KMS-11 (cell line): ENCODE results near the gene MYO15A.

Experiments
- H2AFZ ChIP-seq: fragments of 200-600 bp; sonication (generic); 2 replicates; pipeline ENCODE4 v1.6.1; 2016; ENCODE audit warnings: antibody characterized with exemption, mixed run types, low read depth
- H3K27ac ChIP-seq: fragments of 200-600 bp; sonication (generic); 2 replicates; pipeline ENCODE4 v1.6.1; 2016; ENCODE audit warnings: mild to moderate bottlenecking, mixed run types
- H3K27me3 ChIP-seq: fragments of 200-600 bp; sonication (generic); 2 replicates; pipeline ENCODE4 v1.6.1; 2017; ENCODE audit warnings: mild to moderate bottlenecking, low read depth, mixed run types, moderate library complexity; ENCODE audit not compliant: insufficient read depth
- H3K36me3 ChIP-seq: fragments of 200-600 bp; sonication (generic); 2 replicates; pipeline ENCODE4 v1.6.1; 2017; ENCODE audit warnings: mild to moderate bottlenecking, mixed run types; ENCODE audit not compliant: insufficient read depth
- H3K4me1 ChIP-seq: fragments of 200-600 bp; sonication (generic); 2 replicates; pipeline ENCODE4 v1.6.1; 2016; ENCODE audit warnings: mild to moderate bottlenecking, low read depth, mixed run types; ENCODE audit not compliant: poor library complexity, severe bottlenecking
- H3K4me2 ChIP-seq: fragments of 200-600 bp; sonication (generic); 2 replicates; pipeline ENCODE4 v1.7.0; 2016; ENCODE audit warnings: mild to moderate bottlenecking, mixed run types
- H3K4me3 ChIP-seq: fragments of 200-600 bp; sonication (generic); IDR thresholded peaks from 2 replicates; pipeline ENCODE4 v1.6.1; 2017; ENCODE audit warnings: low read depth, low read length, mixed read lengths; ENCODE audit not compliant: insufficient read depth
- H3K79me2 ChIP-seq: fragments of 200-600 bp; sonication (generic); 2 replicates; pipeline ENCODE4 v1.6.1; 2016; ENCODE audit warnings: low read depth, mixed run types; ENCODE audit not compliant: insufficient read depth
- H3K9ac ChIP-seq: fragments of 200-600 bp; sonication (generic); 2 replicates; pipeline ENCODE4 v1.6.1; 2016; ENCODE audit warnings: mild to moderate bottlenecking, mixed run types
- H4K20me1 ChIP-seq: fragments of 200-600 bp; sonication (generic); 2 replicates; pipeline ENCODE4 v1.6.1; 2016; ENCODE audit warnings: mild to moderate bottlenecking, mixed run types; ENCODE audit not compliant: insufficient read depth
- TF ChIP-seq, protein P1 (sequence below): fragments of 200-600 bp; sonication (generic); conservative IDR thresholded peaks from 2 replicates; pipeline ENCODE4 v1.6.1; 2017; ENCODE audit warnings: low read depth, mild to moderate bottlenecking, antibody characterized with exemption, low read length, moderate library complexity, mixed read lengths

The MYO15A gene

GRCh38 chr17:18136357-18136756 is 27.8 kb downstream of the MYO15A start:
- Histone ChIP-seq H3K27ac (no peak overlapping the region), H4K20me1 (no peaks in the 10 kb centered on the region), H3K9ac (no peak overlapping the region), H2AFZ (no peak overlapping the region), H3K27me3 (no peaks in the 10 kb centered on the region), H3K36me3 (no peaks in the 10 kb centered on the region), H3K4me1 (no peaks in the 10 kb centered on the region), H3K79me2 (no peaks in the 10 kb centered on the region), H3K4me3 (no peak overlapping the region), H3K4me2 (no peak overlapping the region)
- TF ChIP-seq, protein P1, sequence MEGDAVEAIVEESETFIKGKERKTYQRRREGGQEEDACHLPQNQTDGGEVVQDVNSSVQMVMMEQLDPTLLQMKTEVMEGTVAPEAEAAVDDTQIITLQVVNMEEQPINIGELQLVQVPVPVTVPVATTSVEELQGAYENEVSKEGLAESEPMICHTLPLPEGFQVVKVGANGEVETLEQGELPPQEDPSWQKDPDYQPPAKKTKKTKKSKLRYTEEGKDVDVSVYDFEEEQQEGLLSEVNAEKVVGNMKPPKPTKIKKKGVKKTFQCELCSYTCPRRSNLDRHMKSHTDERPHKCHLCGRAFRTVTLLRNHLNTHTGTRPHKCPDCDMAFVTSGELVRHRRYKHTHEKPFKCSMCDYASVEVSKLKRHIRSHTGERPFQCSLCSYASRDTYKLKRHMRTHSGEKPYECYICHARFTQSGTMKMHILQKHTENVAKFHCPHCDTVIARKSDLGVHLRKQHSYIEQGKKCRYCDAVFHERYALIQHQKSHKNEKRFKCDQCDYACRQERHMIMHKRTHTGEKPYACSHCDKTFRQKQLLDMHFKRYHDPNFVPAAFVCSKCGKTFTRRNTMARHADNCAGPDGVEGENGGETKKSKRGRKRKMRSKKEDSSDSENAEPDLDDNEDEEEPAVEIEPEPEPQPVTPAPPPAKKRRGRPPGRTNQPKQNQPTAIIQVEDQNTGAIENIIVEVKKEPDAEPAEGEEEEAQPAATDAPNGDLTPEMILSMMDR = no peak

DNA sequence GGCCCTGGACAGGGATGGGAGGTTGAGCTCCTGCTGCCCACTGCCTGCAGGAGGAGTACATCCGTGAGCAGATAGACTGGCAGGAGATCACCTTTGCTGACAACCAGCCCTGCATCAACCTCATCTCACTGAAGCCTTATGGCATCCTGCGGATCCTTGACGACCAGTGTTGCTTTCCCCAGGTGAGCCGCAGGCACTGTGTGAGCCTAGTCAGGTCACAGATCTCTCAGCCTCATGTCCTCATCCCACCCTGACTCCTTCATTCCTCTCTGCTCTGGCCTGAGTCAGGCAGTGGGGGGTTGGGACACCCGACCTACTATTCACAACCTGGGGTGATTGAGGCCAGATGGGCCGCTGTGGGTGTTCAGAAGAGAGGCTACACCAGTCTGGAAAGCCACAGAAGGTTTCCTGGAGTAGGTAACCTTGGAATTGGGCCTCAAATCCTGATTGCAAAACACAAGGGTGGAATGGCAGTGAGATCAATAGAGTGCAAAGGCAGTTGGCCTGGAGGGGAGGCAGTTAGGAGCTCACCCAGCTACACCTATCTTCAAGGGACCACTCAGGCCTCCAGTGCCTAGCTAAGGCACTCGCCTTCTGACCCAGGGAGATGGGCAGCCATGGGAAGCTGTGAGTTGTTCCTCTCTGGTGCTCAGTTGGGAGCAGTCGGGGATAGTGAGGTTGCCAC is 29.7 kb downstream of the MYO15A start:
- no peak overlapping the region for H3K4me3 ChIP-seq
- no peak overlapping the region for H3K9ac ChIP-seq
- H3K4me2 ChIP-seq = no peak overlapping the region
- no peak overlapping the region for H3K27ac ChIP-seq
- H2AFZ ChIP-seq = no peak overlapping the region
- no peaks in the 10 kb centered on the region for H3K79me2 ChIP-seq
- H4K20me1 ChIP-seq = no peaks in the 10 kb centered on the region
- TF ChIP-seq, protein P1 = no peak
- no peaks in the 10 kb centered on the region for H3K27me3 ChIP-seq
- no peaks in the 10 kb centered on the region for H3K36me3 ChIP-seq
- no peaks in the 10 kb centered on the region for H3K4me1 ChIP-seq

DNA sequence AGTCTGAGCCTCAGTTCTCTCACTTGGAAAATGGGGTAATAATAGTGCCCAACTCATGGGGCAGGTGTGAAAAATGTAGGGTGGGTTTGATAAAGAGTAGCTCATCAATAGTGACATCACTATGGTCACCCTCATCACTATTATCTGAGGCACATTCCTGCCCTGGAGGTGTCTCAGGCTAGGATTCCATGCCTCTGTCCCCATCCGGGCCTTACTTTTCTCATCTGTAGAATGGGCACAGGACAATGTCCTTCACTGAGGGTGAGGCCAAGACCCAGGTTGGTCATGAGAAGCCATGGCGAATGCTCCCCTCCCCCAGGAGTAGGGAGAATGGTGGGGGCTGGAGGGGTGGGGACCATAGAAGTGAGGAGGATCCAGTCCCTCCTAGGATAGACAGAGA is 30.5 kb downstream of the MYO15A start:
- Histone ChIP-seq H3K36me3 (no peaks in the 10 kb centered on the region), H3K27ac (no peak overlapping the region), H3K4me1 (no peaks in the 10 kb centered on the region), H3K27me3 (no peaks in the 10 kb centered on the region), H4K20me1 (no peaks in the 10 kb centered on the region), H3K4me3 (no peak overlapping the region), H2AFZ (no peak overlapping the region), H3K79me2 (no peaks in the 10 kb centered on the region), H3K4me2 (no peak overlapping the region), H3K9ac (no peak overlapping the region)
- TF ChIP-seq, protein P1 = no peak

DNA sequence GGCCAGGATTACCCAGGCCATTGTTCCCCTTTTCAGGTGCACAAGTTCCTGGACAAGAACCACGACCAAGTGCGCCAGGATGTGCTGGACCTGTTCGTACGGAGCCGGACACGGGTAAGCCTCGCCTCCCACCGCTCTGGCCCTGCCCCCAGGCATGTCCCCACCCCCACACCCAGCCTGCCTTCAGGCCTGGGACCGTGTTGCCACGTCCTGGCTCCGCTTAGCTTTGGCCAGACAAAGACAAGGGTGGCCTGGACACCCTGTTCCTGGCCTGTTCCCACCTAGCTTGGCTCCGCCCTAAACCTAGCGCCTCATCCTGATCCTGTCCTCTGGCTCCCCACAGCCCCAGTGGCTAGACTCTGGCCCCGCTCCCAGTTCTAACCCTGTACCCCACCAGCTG is 30.9 kb downstream of the MYO15A start:
- no peaks in the 10 kb centered on the region for H3K36me3 ChIP-seq
- no peak overlapping the region for H3K27ac ChIP-seq
- no peak overlapping the region for H2AFZ ChIP-seq
- H3K4me1 ChIP-seq = no peaks in the 10 kb centered on the region
- TF ChIP-seq, protein P1 = no peak
- no peak overlapping the region for H3K4me3 ChIP-seq
- H4K20me1 ChIP-seq = no peaks in the 10 kb centered on the region
- H3K79me2 ChIP-seq = no peaks in the 10 kb centered on the region
- no peaks in the 10 kb centered on the region for H3K27me3 ChIP-seq
- no peak overlapping the region for H3K9ac ChIP-seq
- H3K4me2 ChIP-seq = no peak overlapping the region
